Esophagus muscularis mucosa (tissue), 4 donors: ENCODE results near the gene NPAS1. TPM values are rescaled to one million over a fixed set of nuclear protein-coding genes. Genes with fewer than 3 reads are reported as not detected.

Source experiments
- DNase-seq: peaks from one replicate; pipeline ENCODE4 v3.0.0-alpha.2; 2017; ENCODE audit errors: extremely low spot score
- H3K27ac ChIP-seq, 4 donors: fragments of 200-600 bp; sonication (generic); replicated peaks in 1 of 4; 1 replicate in 3 of 4; 2 replicates in 1 of 4; pipeline ENCODE4 v1.5.1; 2016 to 2019; ENCODE audit warnings: mild to moderate bottlenecking in 1 of 4
- H3K27me3 ChIP-seq, 4 donors: fragments of 200-600 bp; sonication (generic); one replicate each; pipeline versions ENCODE4 v1.5.1 to v1.6.0; 2016 to 2019
- H3K36me3 ChIP-seq, 4 donors: fragments of 200-600 bp; sonication (generic); one replicate each; pipeline ENCODE4 v1.5.1; 2016 to 2019
- H3K4me1 ChIP-seq, 4 donors: fragments of 200-600 bp; sonication (generic); one replicate each; pipeline ENCODE4 v1.5.1; 2016 to 2019
- H3K4me3 ChIP-seq, 4 donors: fragments of 200-600 bp; sonication (generic); 1 replicate in 2 of 4; 2 replicates in 2 of 4; pipeline ENCODE4 v1.5.1; 2016 to 2019; ENCODE audit warnings: mild to moderate bottlenecking in 4 of 4, moderate library complexity in 1 of 4
- H3K9me3 ChIP-seq, 4 donors: fragments of 200-600 bp; sonication (generic); 1 replicate in 3 of 4; 2 replicates in 1 of 4; pipeline ENCODE4 v1.5.1; 2016 to 2019
- CTCF ChIP-seq, 3 experiments: fragments of 200-600 bp in 2 of 3; fragments of 450-650 bp in 1 of 3; sonication (generic) in 2 of 3; IDR thresholded peaks; one replicate each; pipeline ENCODE4 v1.5.1; 2017 to 2019; ENCODE audit warnings: antibody characterized with exemption in 3 of 3, mild to moderate bottlenecking in 2 of 3, moderate library complexity in 1 of 3
- EP300 ChIP-seq: sonication (generic); formaldehyde crosslinking; IDR thresholded peaks from one replicate; pipeline ENCODE4 v1.6.1; 2017; ENCODE audit warnings: antibody characterized with exemption
- POLR2A ChIP-seq: fragments of 450-650 bp; IDR thresholded peaks from one replicate; pipeline ENCODE4 v1.6.1; 2017; ENCODE audit warnings: antibody characterized with exemption, moderate library complexity, mild to moderate bottlenecking, low read depth
- POLR2AphosphoS5 ChIP-seq, 2 donors: sonication (generic); formaldehyde crosslinking; IDR thresholded peaks; one replicate each; pipeline ENCODE4 v1.6.1; 2017; ENCODE audit warnings: antibody characterized with exemption in 2 of 2
- WGBS: methylation state at CpG from one replicate; pipeline ENCODE4 v1.1.5; 2018; 5-methylcytosine and 5-hydroxymethylcytosine counted together
- intact Hi-C: fragments of 100-400 bp; cut with DNase I; formaldehyde crosslinking; loops from one replicate; pipeline ENCODE4 v1.15.1; 2023
- total RNA-seq, 4 donors: library from RNA; depleted of rRNA; stranded (reverse); fragments of >200 nt; gene quantifications; one replicate each; pipeline versions ENCODE4 v1.1.0 to v1.2.1, GENCODE V29; 2016

The NPAS1 gene
- total RNA-seq, 4 donors from 2014 or later, result 0.34 TPM; not detected in 3

GRCh38 chr19:46990991-46991676 is 28.5 kb upstream of the NPAS1 start:
- DNase-seq, result peak; percentile 94
- no peak overlapping the region for H3K4me3 ChIP-seq
- intact Hi-C loops, result loop anchor here (2.0 to 10.0 kb wide), 2 partner anchors 134 to 236 kb away; no protein-coding TSS in a partner anchor
- H3K27ac ChIP-seq, result peak overlapping the region; percentile 45 to 77 (median 52)
- H3K9me3 ChIP-seq, result no peaks in the 10 kb centered on the region
- no peaks in the 10 kb centered on the region for H3K27me3 ChIP-seq
- peaks cover 20 to 51% (median 25%) of the 10 kb centered on the region in 4 donors for H3K4me1 ChIP-seq
- TF ChIP-seq CTCF (IDR thresholded peaks at IDR 0.05), result peak; percentile 87 to 92 (median 88)
- no peak for TF ChIP-seq POLR2A
- peak; percentile 67 to 80 for TF ChIP-seq POLR2AphosphoS5 (IDR thresholded peaks at IDR 0.05)
- TF ChIP-seq EP300, result no peak
- peaks cover 0 to 72% (median 47%) of the 10 kb centered on the region in 4 donors for H3K36me3 ChIP-seq
- WGBS, result 6% methylated on average over 18 of the region's 19 CpGs

GRCh38 chr19:46992699-46993535 is 26.7 kb upstream of the NPAS1 start:
- H3K27me3 ChIP-seq, result no peaks in the 10 kb centered on the region
- no peaks in the 10 kb centered on the region for H3K9me3 ChIP-seq
- no peak overlapping the region for H3K27ac ChIP-seq
- no peak for TF ChIP-seq EP300
- no peak for TF ChIP-seq POLR2A
- no peak for TF ChIP-seq CTCF (IDR thresholded peaks at IDR 0.05)
- TF ChIP-seq POLR2AphosphoS5 (IDR thresholded peaks at IDR 0.05), result peak in 1 of 2 donors; percentile 41
- no peak for DNase-seq
- WGBS, result 77% methylated on average over 10 of the region's 25 CpGs
- peaks cover 5 to 87% (median 56%) of the 10 kb centered on the region in 4 donors for H3K36me3 ChIP-seq
- peaks cover 20 to 51% (median 25%) of the 10 kb centered on the region in 4 donors for H3K4me1 ChIP-seq
- H3K4me3 ChIP-seq, result no peak overlapping the region
- intact Hi-C loops, result loop anchor here (10.0 kb wide), 1 partner anchor 238 kb away; no protein-coding TSS in a partner anchor

- intact Hi-C loops, result loop anchor here (10.0 kb wide), 1 partner anchor 239 kb away; no protein-coding TSS in a partner anchor
- H3K27me3 ChIP-seq, result no peaks in the 10 kb centered on the region
- H3K9me3 ChIP-seq, result no peaks in the 10 kb centered on the region
- WGBS, result 88% methylated on average over 4 of the region's 7 CpGs
- peaks cover 20 to 44% (median 25%) of the 10 kb centered on the region in 4 donors for H3K4me1 ChIP-seq
- TF ChIP-seq POLR2AphosphoS5 (IDR thresholded peaks at IDR 0.05) (no peak), CTCF (IDR thresholded peaks at IDR 0.05) (no peak), POLR2A (no peak), EP300 (no peak)
- H3K27ac ChIP-seq, result no peak overlapping the region
- no peak for DNase-seq
- peaks cover 9 to 88% (median 58%) of the 10 kb centered on the region in 4 donors for H3K36me3 ChIP-seq
- H3K4me3 ChIP-seq, result no peak overlapping the region
Measured at GRCh38 chr19:46993622-46994021, 26.0 kb upstream of the NPAS1 start.

GRCh38 chr19:46994141-46994686 is 25.4 kb upstream of the NPAS1 start:
- Histone ChIP-seq H3K4me3 (no peak overlapping the region), H3K27me3 (no peaks in the 10 kb centered on the region), H3K36me3 (peaks cover 9 to 88% (median 60%) of the 10 kb centered on the region in 4 donors), H3K9me3 (no peaks in the 10 kb centered on the region), H3K4me1 (peaks cover 20 to 43% (median 25%) of the 10 kb centered on the region in 4 donors), H3K27ac (no peak overlapping the region)
- intact Hi-C loops, result loop anchor here (10.0 kb wide), 1 partner anchor 239 kb away; no protein-coding TSS in a partner anchor
- TF ChIP-seq CTCF (IDR thresholded peaks at IDR 0.05) (no peak), EP300 (no peak), POLR2A (no peak), POLR2AphosphoS5 (IDR thresholded peaks at IDR 0.05) (no peak)
- 93% methylated on average over 6 of the region's 17 CpGs for WGBS
- no peak for DNase-seq
